SK-N-MC (cell line): Measurements from ENCODE around the gene NIPBL.

ENCODE experiments used
- DNase-seq: peaks from one replicate; pipeline ENCODE4 v3.0.0-alpha.2; 2011; ENCODE audit warnings: low read depth, low spot score
- H3K27ac ChIP-seq: fragments of 200-600 bp; sonication (generic); 2 replicates; pipeline ENCODE4 v1.5.1; 2016; ENCODE audit warnings: mixed run types
- H3K36me3 ChIP-seq: fragments of 200-600 bp; sonication (generic); 2 replicates; pipeline ENCODE4 v1.6.1; 2017; ENCODE audit warnings: antibody characterized with exemption, low read length, mixed read lengths; ENCODE audit not compliant: insufficient read depth
- H3K4me3 ChIP-seq: fragments of 200-600 bp; sonication (generic); 2 replicates; pipeline ENCODE4 v1.5.1; 2016
- H3K9ac ChIP-seq: fragments of 200-600 bp; sonication (generic); 2 replicates; pipeline ENCODE4 v1.8.0; 2017; ENCODE audit warnings: mixed run types, mixed read lengths; ENCODE audit not compliant: insufficient read length
- H3K9me3 ChIP-seq: fragments of 200-600 bp; sonication (generic); 2 replicates; pipeline ENCODE4 v1.6.1; 2017; ENCODE audit warnings: low read depth, mild to moderate bottlenecking, antibody characterized with exemption, low read length, moderate library complexity, mixed read lengths
- EZH2 ChIP-seq: fragments of 200-600 bp; sonication (generic); IDR thresholded peaks from one replicate; pipeline ENCODE4 v1.6.1; 2017; ENCODE audit warnings: antibody characterized with exemption
- FOXP2 ChIP-seq: optimal IDR thresholded peaks from 2 replicates; pipeline ENCODE3; 2011; ENCODE audit warnings: mild to moderate bottlenecking, moderate library complexity; ENCODE audit not compliant: insufficient read depth; ENCODE audit errors: extremely low read length, control extremely low read depth
- POLR2AphosphoS5 ChIP-seq: IDR thresholded peaks from 2 replicates; pipeline ENCODE4 v1.6.1; 2012; ENCODE audit warnings: mild to moderate bottlenecking, low read depth, low read length, borderline replicate concordance

Gene NIPBL

GRCh38 chr5:36934740-36935356 is 58.3 kb downstream of the NIPBL start:
- Histone ChIP-seq H3K9ac (no peak overlapping the region), H3K36me3 (no peaks in the 10 kb centered on the region; the same call in 1 of the 2 replicates), H3K27ac (no peak overlapping the region), H3K9me3 (peaks cover 3% of the 10 kb centered on the region; the same call in 1 of the 2 replicates), H3K4me3 (no peak overlapping the region)
- DNase-seq = no peak
- TF ChIP-seq EZH2 (no peak), POLR2AphosphoS5 (no peak), FOXP2 (no peak)

GRCh38 chr5:36935805-36936204 is 59.2 kb downstream of the NIPBL start:
- TF ChIP-seq FOXP2 (no peak), POLR2AphosphoS5 (no peak), EZH2 (no peak)
- Histone ChIP-seq H3K9me3 (peaks cover 3% of the 10 kb centered on the region; the same call in 1 of the 2 replicates), H3K4me3 (no peak overlapping the region), H3K36me3 (no peaks in the 10 kb centered on the region; the same call in 1 of the 2 replicates), H3K27ac (no peak overlapping the region), H3K9ac (no peak overlapping the region)
- DNase-seq = no peak

DNA sequence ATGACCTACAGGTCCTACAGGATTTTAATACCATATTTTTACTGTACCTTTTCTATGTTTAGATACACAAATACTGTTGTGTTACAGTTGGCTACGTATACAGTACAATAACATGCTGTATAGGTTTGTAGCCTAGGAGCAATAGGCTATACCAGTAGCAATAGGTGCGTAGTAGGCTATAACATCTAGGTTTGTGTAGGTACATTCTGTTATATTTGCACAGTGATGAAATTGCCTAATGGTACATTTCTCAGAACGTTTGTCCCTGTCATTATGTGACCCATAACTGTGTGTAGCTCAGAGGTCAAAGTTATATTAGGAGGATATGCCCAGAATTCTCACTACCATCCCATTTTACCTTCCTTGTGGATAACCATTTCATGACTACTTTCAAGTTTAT is 59.7 kb downstream of the NIPBL start:
- H3K27ac ChIP-seq = no peak overlapping the region
- TF ChIP-seq POLR2AphosphoS5 = no peak
- no peak for TF ChIP-seq EZH2
- TF ChIP-seq FOXP2 = no peak

GRCh38 chr5:36938129-36938528 is 61.6 kb downstream of the NIPBL start:
- H3K27ac ChIP-seq = no peak overlapping the region
- no peak overlapping the region for H3K4me3 ChIP-seq
- H3K36me3 ChIP-seq = no peaks in the 10 kb centered on the region; the same call in 1 of the 2 replicates
- no peak for DNase-seq
- no peak overlapping the region for H3K9ac ChIP-seq
- TF ChIP-seq POLR2AphosphoS5 = no peak
- TF ChIP-seq FOXP2 = no peak
- no peak for TF ChIP-seq EZH2
- H3K9me3 ChIP-seq = no peaks in the 10 kb centered on the region; the same call in 1 of the 2 replicates

More for the DNA sequence above, 59.7 kb downstream of the NIPBL start:
- H3K4me3 ChIP-seq = no peak overlapping the region
- no peaks in the 10 kb centered on the region; the same call in 1 of the 2 replicates for H3K36me3 ChIP-seq
- H3K9ac ChIP-seq = no peak overlapping the region
- peaks cover 2% of the 10 kb centered on the region; the same call in 1 of the 2 replicates for H3K9me3 ChIP-seq
- no peak for DNase-seq

GRCh38 chr5:36939969-36940858 is 63.6 kb downstream of the NIPBL start:
- Histone ChIP-seq H3K27ac (no peak overlapping the region), H3K4me3 (no peak overlapping the region), H3K36me3 (no peaks in the 10 kb centered on the region; the same call in 1 of the 2 replicates), H3K9ac (no peak overlapping the region), H3K9me3 (no peaks in the 10 kb centered on the region; the same call in 1 of the 2 replicates)
- DNase-seq = no peak
- TF ChIP-seq EZH2 (no peak), FOXP2 (no peak), POLR2AphosphoS5 (no peak)

DNA sequence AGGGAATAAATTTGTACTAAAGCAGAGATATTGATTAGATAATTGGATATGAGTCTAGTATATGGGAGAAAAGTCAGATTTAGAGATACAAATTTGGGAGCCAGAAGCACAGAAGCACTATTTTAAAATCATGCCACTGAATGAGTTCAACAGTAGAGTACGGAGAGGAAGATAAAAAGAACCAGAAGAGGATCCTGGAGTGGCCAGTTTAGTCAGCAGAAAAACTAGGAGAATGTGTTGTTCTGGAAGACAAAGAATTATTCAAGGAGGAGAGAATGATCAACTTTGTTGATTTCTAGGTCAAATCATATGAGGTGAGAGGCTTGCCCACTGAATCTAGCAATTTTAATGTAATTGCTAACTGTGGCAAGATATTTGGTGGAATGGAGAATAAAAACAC is 67.0 kb downstream of the NIPBL start:
- DNase-seq = no peak
- Histone ChIP-seq H3K9ac (no peak overlapping the region), H3K9me3 (no peaks in the 10 kb centered on the region), H3K4me3 (no peak overlapping the region), H3K27ac (peak overlapping the region; percentile 17), H3K36me3 (no peaks in the 10 kb centered on the region; the same call in 1 of the 2 replicates)
- TF ChIP-seq POLR2AphosphoS5 (no peak), EZH2 (no peak), FOXP2 (no peak)

- H3K36me3 ChIP-seq = no peaks in the 10 kb centered on the region; the same call in 1 of the 2 replicates
- no peak overlapping the region for H3K4me3 ChIP-seq
- H3K9me3 ChIP-seq = no peaks in the 10 kb centered on the region
- TF ChIP-seq EZH2 = no peak
- no peak for TF ChIP-seq FOXP2
- no peak overlapping the region for H3K9ac ChIP-seq
- no peak for DNase-seq
- peak overlapping the region; percentile 17 for H3K27ac ChIP-seq
Observed at GRCh38 chr5:36944024-36944423, 67.5 kb downstream of the NIPBL start.

- Histone ChIP-seq H3K27ac (no peak overlapping the region), H3K9ac (no peak overlapping the region), H3K36me3 (no peaks in the 10 kb centered on the region), H3K9me3 (no peaks in the 10 kb centered on the region), H3K4me3 (no peak overlapping the region)
- DNase-seq = peak; percentile 74
- TF ChIP-seq EZH2 (no peak), POLR2AphosphoS5 (no peak), FOXP2 (no peak)
Observed at GRCh38 chr5:36944607-36945225, 68.1 kb downstream of the NIPBL start.
